HL-60 (cell line): Measurements from ENCODE around the gene CHD5.
A peak's percentile ranks its signal among the peaks of the same experiment; 100 is the strongest.

ENCODE experiments used
- DNase-seq, 2 experiments: peaks; one replicate each; pipeline ENCODE4 v3.0.0-alpha.2; 2010 to 2020; ENCODE audit warnings: low read depth in 1 of 2, low spot score in 1 of 2
- H3K27ac ChIP-seq: fragments of 250-450 bp; sonication (Bioruptor Pico); replicated peaks from 2 replicates; pipeline ENCODE4 v1.5.1; 2020; ENCODE audit warnings: mild to moderate bottlenecking, moderate library complexity
- H3K27me3 ChIP-seq: fragments of 250-450 bp; sonication (Bioruptor Pico); 2 replicates; pipeline ENCODE4 v1.5.1; 2021; ENCODE audit warnings: mild to moderate bottlenecking, moderate library complexity; ENCODE audit not compliant: insufficient read depth, poor library complexity, severe bottlenecking
- H3K4me3 ChIP-seq: replicated peaks from 2 replicates; pipeline ENCODE4 v1.5.1; 2011; ENCODE audit warnings: mild to moderate bottlenecking, control low read depth, low read length; ENCODE audit not compliant: insufficient read depth
- CTCF ChIP-seq: IDR thresholded peaks from one replicate; pipeline ENCODE4 v1.5.1; 2011; ENCODE audit warnings: low read length, control low read depth, inconsistent platforms; ENCODE audit not compliant: insufficient read depth
- GABPA ChIP-seq: IDR thresholded peaks from 2 replicates; pipeline ENCODE4 v1.6.1; 2012; ENCODE audit warnings: low read depth
- POLR2AphosphoS5 ChIP-seq: IDR thresholded peaks from 2 replicates; pipeline ENCODE4 v1.6.1; 2012; ENCODE audit warnings: low read depth
- REST ChIP-seq: IDR thresholded peaks from 2 replicates; pipeline ENCODE4 v1.6.1; 2012; ENCODE audit warnings: low read depth; ENCODE audit not compliant: insufficient replicate concordance
- SPI1 ChIP-seq: IDR thresholded peaks from 2 replicates; pipeline ENCODE4 v1.6.1; 2012; ENCODE audit warnings: low read depth, mild to moderate bottlenecking, borderline replicate concordance

Gene CHD5

GRCh38 chr1:6218375-6219164 is 38.4 kb upstream of the CHD5 start:
- Histone ChIP-seq H3K27me3 (no peaks in the 10 kb centered on the region), H3K4me3 (no peak overlapping the region), H3K27ac (no peak overlapping the region)
- no peak for DNase-seq
- TF ChIP-seq GABPA (no peak), POLR2AphosphoS5 (no peak), CTCF (no peak), REST (no peak), SPI1 (no peak)

GRCh38 chr1:6212193-6212959 is 32.3 kb upstream of the CHD5 start:
- Histone ChIP-seq H3K27me3 (peaks cover 1% of the 10 kb centered on the region), H3K27ac (no peak overlapping the region), H3K4me3 (no peak overlapping the region)
- TF ChIP-seq REST = no peak
- peak; percentile 74; the same call in 1 of the 2 replicates for TF ChIP-seq SPI1
- TF ChIP-seq CTCF = no peak
- no peak for TF ChIP-seq GABPA
- TF ChIP-seq POLR2AphosphoS5 = 0 out of 2 replicates have a peak, but pooled peaks have one; percentile 27
- DNase-seq = peak in 1 of 2 experiments; percentile 52

- TF ChIP-seq REST = no peak
- H3K27ac ChIP-seq = no peak overlapping the region
These were observed 31.6 kb upstream of the CHD5 start for GRCh38 chr1:6211731-6212130.

More at GRCh38 chr1:6211731-6212130, 31.6 kb upstream of the CHD5 start:
- Histone ChIP-seq H3K4me3 (no peak overlapping the region), H3K27me3 (peaks cover 8% of the 10 kb centered on the region)
- DNase-seq = no peak
